GM12878 (cell line): ENCODE measurements around the gene AP3B1. TPM values are rescaled to one million over a fixed set of nuclear protein-coding genes. Genes with fewer than 3 reads are reported as not detected.

Experiments
- ATAC-seq: fragments of 200-7000 bp; cut with Tn5 transposase; 3 replicates; pipeline ENCODE4 v1.9.1; 2020; ENCODE audit warnings: mild to moderate bottlenecking, moderate library complexity
- BruUV-seq: library from RNA; stranded (reverse); fragments of 400-500 nt; replicated peaks from 2 replicates; lab custom pipeline; 2021; lab: Mats Ljungman, UMichigan
- CTCF ChIA-PET: fragments of 300-600 bp; sonication (Branson Sonifier 250); formaldehyde crosslinking; extraction: SDS; loops from one replicate; lab custom pipeline; 2021; ENCODE audit warnings: inconsistent platforms; lab: Yijun Ruan, JAX
- POLR2A ChIA-PET: fragments of 350-600 bp; formaldehyde crosslinking; extraction: SDS; loops from one replicate; lab custom pipeline; 2021; ENCODE audit warnings: inconsistent platforms; lab: Charles Lee
- RAD21 ChIA-PET: fragments of 300-600 bp; sonication (Branson Sonifier 250); formaldehyde crosslinking; loops from one replicate; lab custom pipeline; 2023; ENCODE audit warnings: antibody characterized with exemption; ENCODE audit not compliant: unreplicated experiment; lab: Charles Lee
- SMC1A ChIA-PET: fragments of 300-600 bp; sonication (Branson Sonifier 250); formaldehyde crosslinking; loops from one replicate; lab custom pipeline; 2023; ENCODE audit not compliant: unreplicated experiment, uncharacterized antibody; lab: Charles Lee
- DNase-seq: peaks from one replicate; pipeline ENCODE4 v3.0.0-alpha.2; 2011; ENCODE audit warnings: low read depth, low spot score
- FAIRE-seq: peaks from 3 replicates; lab custom pipeline; 2011; peaks lifted over from hg19 to GRCh38; lab: Jason Lieb, UNC
- H2AFZ ChIP-seq: 2 replicates; pipeline ENCODE4 v1.6.0; 2011; ENCODE audit warnings: low read depth, low read length, control low read depth; ENCODE audit not compliant: control insufficient read depth
- H3K27ac ChIP-seq: 2 replicates; pipeline ENCODE4 v1.5.1; 2011; ENCODE audit warnings: control low read depth; ENCODE audit not compliant: control insufficient read depth, insufficient read depth
- H3K27me3 ChIP-seq, 2 experiments: replicated peaks in 1 of 2; 2 replicates each; pipeline versions ENCODE4 v1.6.0 to v1.6.1; 2011; ENCODE audit warnings: low read length in 1 of 2; ENCODE audit not compliant: control insufficient read depth in 2 of 2, insufficient read depth in 2 of 2
- H3K36me3 ChIP-seq, 2 experiments: 2 replicates each; pipeline ENCODE4 v1.5.1; 2011; ENCODE audit warnings: low read length in 1 of 2; ENCODE audit not compliant: control insufficient read depth in 2 of 2, insufficient read depth in 2 of 2
- H3K4me1 ChIP-seq: 2 replicates; pipeline ENCODE4 v1.6.1; 2011; ENCODE audit warnings: mild to moderate bottlenecking, low read length, moderate library complexity, mixed read lengths; ENCODE audit not compliant: control insufficient read depth, insufficient read depth
- H3K4me2 ChIP-seq: 2 replicates; pipeline ENCODE4 v1.6.0; 2011; ENCODE audit warnings: control low read depth; ENCODE audit not compliant: control insufficient read depth, insufficient read depth
- H3K4me3 ChIP-seq: fragments of 200-600 bp; sonication (generic); 2 replicates; pipeline ENCODE4 v1.5.1; 2016
- H3K79me2 ChIP-seq: 2 replicates; pipeline ENCODE4 v1.6.0; 2011; ENCODE audit warnings: low read length; ENCODE audit not compliant: control insufficient read depth, insufficient read depth
- H3K9ac ChIP-seq: 2 replicates; pipeline ENCODE4 v1.8.0; 2011; ENCODE audit warnings: low read length, control low read depth, mixed read lengths; ENCODE audit not compliant: control insufficient read depth, insufficient read depth
- H3K9me3 ChIP-seq: replicated peaks from 3 replicates; pipeline ENCODE4 v1.5.1; 2011; ENCODE audit warnings: mild to moderate bottlenecking, low read length; ENCODE audit not compliant: control insufficient read depth, insufficient read depth
- H4K20me1 ChIP-seq: 2 replicates; pipeline ENCODE4 v1.6.0; 2011; ENCODE audit not compliant: control insufficient read depth, insufficient read depth
- ATF7 ChIP-seq: fragments of 450-650 bp; IDR thresholded peaks from 2 replicates; pipeline ENCODE4 v1.6.1; 2016; ENCODE audit warnings: low read depth, mild to moderate bottlenecking
- BHLHE40 ChIP-seq, 2 experiments: fragments of 450-650 bp in 1 of 2; IDR thresholded peaks; 2 replicates each; pipeline ENCODE4 v1.6.1; 2011 to 2017; ENCODE audit warnings: low read depth in 2 of 2, borderline replicate concordance in 1 of 2, improper control_type of control experiment in 1 of 2, low read length in 1 of 2, mild to moderate bottlenecking in 1 of 2
- E4F1 ChIP-seq: fragments of 450-650 bp; IDR thresholded peaks from 2 replicates; pipeline ENCODE4 v1.6.1; 2018; ENCODE audit warnings: borderline replicate concordance, mild to moderate bottlenecking; ENCODE audit not compliant: partially characterized antibody
- EED ChIP-seq: sonication (generic); IDR thresholded peaks from 2 replicates; pipeline ENCODE4 v1.6.1; 2016; ENCODE audit warnings: antibody characterized with exemption, low read depth
- IRF4 ChIP-seq: IDR thresholded peaks from 2 replicates; pipeline ENCODE4 v1.6.1; 2011; ENCODE audit warnings: low read depth, low read length
- JUND ChIP-seq: IDR thresholded peaks from 2 replicates; pipeline ENCODE4 v1.6.1; 2012; ENCODE audit warnings: low read depth, mild to moderate bottlenecking, low read length, improper control_type of control experiment, moderate library complexity
- MTA2 ChIP-seq: fragments of 450-650 bp; IDR thresholded peaks from 2 replicates; pipeline ENCODE4 v1.6.1; 2016; ENCODE audit warnings: low read depth, mild to moderate bottlenecking, moderate library complexity
- NBN ChIP-seq: fragments of 450-650 bp; IDR thresholded peaks from 2 replicates; pipeline ENCODE4 v1.6.1; 2016
- NFXL1 ChIP-seq: fragments of 450-650 bp; IDR thresholded peaks from 2 replicates; pipeline ENCODE4 v1.6.1; 2017; ENCODE audit warnings: antibody characterized with exemption, mild to moderate bottlenecking, borderline replicate concordance
- POLR2AphosphoS2 ChIP-seq: IDR thresholded peaks from 2 replicates; pipeline ENCODE4 v1.6.1; 2011; ENCODE audit warnings: low read depth, mild to moderate bottlenecking, low read length, improper control_type of control experiment, moderate library complexity
- RAD51 ChIP-seq: fragments of 450-650 bp; IDR thresholded peaks from 2 replicates; pipeline ENCODE4 v1.6.1; 2016; ENCODE audit warnings: moderate library complexity, mild to moderate bottlenecking, inconsistent platforms
- SMAD1 ChIP-seq: fragments of 450-650 bp; IDR thresholded peaks from 2 replicates; pipeline ENCODE4 v1.6.1; 2018; ENCODE audit warnings: mild to moderate bottlenecking, low read depth; ENCODE audit not compliant: partially characterized antibody
- SPI1 ChIP-seq: IDR thresholded peaks from 2 replicates; pipeline ENCODE4 v1.6.1; 2011; ENCODE audit warnings: low read depth, mild to moderate bottlenecking, low read length, moderate library complexity, borderline replicate concordance; ENCODE audit not compliant: insufficient read depth
- ZBTB11 ChIP-seq: fragments of 450-650 bp; formaldehyde crosslinking; IDR thresholded peaks from 2 replicates; pipeline ENCODE4 v1.5.0; 2022; ENCODE audit warnings: mild to moderate bottlenecking, missing genetic modification characterization
- ZNF274 ChIP-seq: IDR thresholded peaks from one replicate; pipeline ENCODE4 v1.8.0; 2011; ENCODE audit not compliant: insufficient read length, insufficient read depth
- WGBS: methylation state at CpG from one replicate; pipeline ENCODE4 v1.1.6; 2016; ENCODE audit warnings: low lambda C conversion rate; ENCODE audit not compliant: insufficient replicate concordance, insufficient coverage; ENCODE audit errors: missing lambda C conversion rate; 5-methylcytosine and 5-hydroxymethylcytosine counted together
- in situ Hi-C: fragments of 300-500 bp; cut with MboI; formaldehyde crosslinking; loops from 9 replicates; pipeline ENCODE4 v1.14.3; 2018; ENCODE audit warnings: mixed read lengths
- intact Hi-C: fragments of 100-400 bp; cut with micrococcal nuclease; formaldehyde crosslinking; loops from one replicate; pipeline ENCODE4 v1.14.2; 2022; ENCODE audit not compliant: unreplicated experiment
- polyA plus RNA-seq, 11 experiments: library from polyadenylated mRNA; depleted of rRNA in 4 of 11; unstranded in 6 of 11; stranded (reverse) in 5 of 11; fragments of >200 nt; fragmentation: Nextera tagmentation in 4 of 11; fragmentation: Illumina TruSeq in 1 of 11; extraction: Ambion mirVana in 4 of 11; extraction: Trizol in 1 of 11; gene quantifications; 1 replicate in 1 of 11; 2 replicates in 10 of 11; pipeline versions ENCODE4 v1.2.1 to v1.2.3, GENCODE V29; 2011 to 2016; ENCODE audit warnings: inconsistent platforms in 2 of 11, missing spikeins in 2 of 11, low read depth in 1 of 11
- total RNA-seq, 4 experiments: library from RNA; depleted of rRNA in 3 of 4; stranded (reverse); fragments of >200 nt in 3 of 4; fragmentation: Illumina TruSeq in 1 of 4; extraction: Trizol in 1 of 4; gene quantifications; 2 replicates each; pipeline versions ENCODE4 v1.2.1 to v1.2.3, GENCODE V29; 2013 to 2021

Gene AP3B1
- total and polyA plus RNA-seq, 10 of the 15 experiments (the other 5 are each of a cell fraction or from before 2014, with no cell fraction given): 30.9 to 70.8 (median 46.0) TPM

GRCh38 chr5:78003919-78004318 lies 290.6 kb downstream of the AP3B1 start (continued):
- TF ChIP-seq E4F1 (no peak), POLR2AphosphoS2 (no peak), MTA2 (no peak), ZNF274 (no peak), NFXL1 (no peak), SMAD1 (no peak), JUND (no peak), EED (no peak)

DNA sequence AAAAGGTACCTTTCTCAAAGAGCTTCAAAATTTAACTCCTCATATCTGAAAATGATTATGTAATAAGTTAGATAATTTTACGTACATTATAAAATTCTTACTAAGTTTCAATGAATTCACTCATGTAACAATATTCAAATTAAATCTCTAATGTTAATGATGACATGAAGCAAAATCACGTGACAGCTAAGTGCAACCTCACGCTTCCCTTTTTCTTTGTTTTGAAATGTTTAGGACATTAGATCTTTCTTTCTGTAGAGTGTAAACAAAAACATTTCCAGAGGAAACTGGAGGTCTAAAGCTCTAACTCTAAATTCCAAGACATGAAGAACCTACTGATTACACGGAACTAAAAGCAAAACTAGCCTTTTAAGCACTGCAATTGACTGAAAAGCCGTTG lies 291.0 kb downstream of the AP3B1 start:
- Histone ChIP-seq H3K9ac (no peak overlapping the region), H3K9me3 (no peaks in the 10 kb centered on the region), H3K79me2 (no peaks in the 10 kb centered on the region), H3K4me3 (no peak overlapping the region), H3K4me1 (peaks cover 3% of the 10 kb centered on the region; the same call in 1 of the 2 replicates), H3K4me2 (no peak overlapping the region), H3K36me3 (no peaks in the 10 kb centered on the region; a peak in 1 of 4 replicates), H4K20me1 (no peaks in the 10 kb centered on the region), H3K27ac (no peak overlapping the region), H3K27me3 (no peaks in the 10 kb centered on the region), H2AFZ (no peak overlapping the region)
- in situ Hi-C loops: no loop called here
- no peak for FAIRE-seq
- POLR2A ChIA-PET: no interaction called here
- RAD21 ChIA-PET: interaction anchor here (0.9 to 1.8 kb wide), 3 partner anchors 19 to 373 kb away, joined by 3 to 7 read pairs (median 3); no protein-coding TSS in a partner anchor
- no TSS peak for BruUV-seq
- DNase-seq: no peak
- WGBS: 91% methylated on average over 5 of the region's 5 CpGs
- SMC1A ChIA-PET: interaction anchor here (0.6 to 3.3 kb wide), 8 partner anchors 11 to 293 kb away, joined by 3 to 11 read pairs (median 3); no protein-coding TSS in a partner anchor
- no peak for ATAC-seq
- intact Hi-C loops: no loop called here
- TF ChIP-seq SPI1 (peak; percentile 16; the same call in 1 of the 2 replicates), IRF4 (no peak), BHLHE40 (IDR thresholded peaks at IDR 0.05; ENCODE audit: borderline replicate concordance in 1 of 2, low read depth in 2 of 2, low read length in 1 of 2) (peak in 1 of 2 experiments; percentile 39; a peak in 1 of 4 replicates), NBN (no peak), RAD51 (peak; percentile 88), ATF7 (peak; percentile 10; the same call in 1 of the 2 replicates), ZBTB11 (CRISPR knock-in tag) (no peak)
- CTCF ChIA-PET: interaction anchor here (1.3 to 1.5 kb wide), 2 partner anchors 373 to 443 kb away, joined by 3 to 4 read pairs; no protein-coding TSS in a partner anchor
